ENCODE measurements around the gene LSG1. TPM values are rescaled to one million over a fixed set of nuclear protein-coding genes. Genes with fewer than 3 reads are reported as not detected.

The LSG1 gene
- total RNA-seq, 6 donors from 2014 or later, result 21.6 to 42.6 (median 34.7) TPM

DNA sequence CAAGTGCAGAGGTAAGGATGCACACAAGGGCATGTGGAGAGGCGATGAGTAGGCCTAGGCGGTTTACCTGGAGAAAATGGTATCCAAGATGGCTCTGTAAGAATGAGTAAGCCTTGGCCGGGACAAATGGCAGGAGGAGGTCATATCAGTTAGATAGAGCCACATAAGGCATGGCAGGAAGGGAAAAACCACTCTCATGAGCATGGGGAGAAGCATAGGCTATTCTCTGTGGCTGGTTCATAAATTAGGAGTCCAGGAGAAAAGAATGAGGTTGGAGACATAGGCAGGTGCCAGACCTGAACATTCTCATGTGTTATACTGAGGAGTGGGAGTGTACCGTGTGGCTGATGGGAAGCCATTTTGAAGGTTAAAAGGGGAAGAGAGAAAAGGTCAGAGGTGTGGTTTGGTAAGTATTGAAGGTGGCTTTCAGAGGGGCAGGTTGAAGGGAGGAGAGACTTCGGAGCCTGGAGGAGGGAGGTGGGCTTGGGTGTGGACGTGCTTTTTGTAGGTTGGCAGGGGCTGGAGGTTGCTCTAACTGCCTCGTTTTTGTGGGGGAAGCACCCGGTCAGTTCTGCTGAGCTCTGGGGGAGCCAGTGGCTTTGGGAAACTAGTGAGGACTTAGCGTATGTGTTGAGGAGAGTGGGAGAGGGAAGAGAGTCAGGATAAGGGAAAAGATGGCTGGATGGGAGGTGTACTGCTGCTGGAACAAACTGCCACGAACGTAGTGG, 9.1 kb upstream of the LSG1 start:
- no peak for DNase-seq
- 73 to 86% methylated on average over 11 of the region's 11 CpGs for whole genome bisulfite sequencing, 2 donors
- ATAC-seq (ENCODE audit: low FRiP score in 2 of 2), result no peak
- peaks cover 13 to 21% (median 18%) of the 10 kb centered on the region in 4 donors for H3K4me1 ChIP-seq
- no peaks in the 10 kb centered on the region for H3K36me3 ChIP-seq
- H3K27ac ChIP-seq, result no peak overlapping the region
- TF ChIP-seq POLR2AphosphoS5 (IDR thresholded peaks at IDR 0.05) (no peak), EP300 (IDR thresholded peaks at IDR 0.05) (no peak), POLR2A (IDR thresholded peaks at IDR 0.05) (no peak)
- TF ChIP-seq, protein P1, sequence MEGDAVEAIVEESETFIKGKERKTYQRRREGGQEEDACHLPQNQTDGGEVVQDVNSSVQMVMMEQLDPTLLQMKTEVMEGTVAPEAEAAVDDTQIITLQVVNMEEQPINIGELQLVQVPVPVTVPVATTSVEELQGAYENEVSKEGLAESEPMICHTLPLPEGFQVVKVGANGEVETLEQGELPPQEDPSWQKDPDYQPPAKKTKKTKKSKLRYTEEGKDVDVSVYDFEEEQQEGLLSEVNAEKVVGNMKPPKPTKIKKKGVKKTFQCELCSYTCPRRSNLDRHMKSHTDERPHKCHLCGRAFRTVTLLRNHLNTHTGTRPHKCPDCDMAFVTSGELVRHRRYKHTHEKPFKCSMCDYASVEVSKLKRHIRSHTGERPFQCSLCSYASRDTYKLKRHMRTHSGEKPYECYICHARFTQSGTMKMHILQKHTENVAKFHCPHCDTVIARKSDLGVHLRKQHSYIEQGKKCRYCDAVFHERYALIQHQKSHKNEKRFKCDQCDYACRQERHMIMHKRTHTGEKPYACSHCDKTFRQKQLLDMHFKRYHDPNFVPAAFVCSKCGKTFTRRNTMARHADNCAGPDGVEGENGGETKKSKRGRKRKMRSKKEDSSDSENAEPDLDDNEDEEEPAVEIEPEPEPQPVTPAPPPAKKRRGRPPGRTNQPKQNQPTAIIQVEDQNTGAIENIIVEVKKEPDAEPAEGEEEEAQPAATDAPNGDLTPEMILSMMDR (IDR thresholded peaks at IDR 0.05), result no peak
- no peaks in the 10 kb centered on the region for H3K27me3 ChIP-seq
- H3K4me3 ChIP-seq, result no peak overlapping the region
- no peaks in the 10 kb centered on the region for H3K9me3 ChIP-seq

DNA sequence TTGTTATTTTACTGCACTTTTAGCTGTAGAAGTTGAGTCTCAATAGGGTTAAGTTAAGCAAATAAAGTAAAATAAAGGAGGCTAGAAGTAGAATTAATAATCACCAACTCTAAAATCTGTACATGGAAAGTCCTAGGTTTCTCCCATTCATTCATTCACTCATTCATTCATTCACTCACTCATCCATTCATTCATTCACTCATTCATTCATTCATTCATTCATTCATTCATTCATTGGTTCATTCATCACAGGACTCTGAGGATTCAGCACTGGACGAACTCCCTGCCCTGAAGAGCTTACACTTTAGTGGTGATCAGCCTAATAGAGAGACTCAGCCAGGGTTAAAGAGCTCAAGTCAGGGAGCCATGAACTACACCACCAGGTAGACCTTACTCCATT, 4.5 kb upstream of the LSG1 start:
- DNase-seq, result no peak
- Histone ChIP-seq H3K9me3 (no peaks in the 10 kb centered on the region), H3K36me3 (no peaks in the 10 kb centered on the region), H3K27me3 (no peaks in the 10 kb centered on the region), H3K4me1 (peaks cover 0 to 6% (median 5%) of the 10 kb centered on the region in 4 donors), H3K27ac (no peak overlapping the region), H3K4me3 (no peak overlapping the region)
- WGBS, 2 donors, result 89 to 100% methylated on average over 1 of the region's 1 CpG
- no peak for ATAC-seq (ENCODE audit: low FRiP score in 2 of 2)
- TF ChIP-seq, protein P1 (IDR thresholded peaks at IDR 0.05), result no peak
- TF ChIP-seq EP300 (IDR thresholded peaks at IDR 0.05) (no peak), POLR2AphosphoS5 (IDR thresholded peaks at IDR 0.05) (no peak), POLR2A (IDR thresholded peaks at IDR 0.05) (no peak)

DNA sequence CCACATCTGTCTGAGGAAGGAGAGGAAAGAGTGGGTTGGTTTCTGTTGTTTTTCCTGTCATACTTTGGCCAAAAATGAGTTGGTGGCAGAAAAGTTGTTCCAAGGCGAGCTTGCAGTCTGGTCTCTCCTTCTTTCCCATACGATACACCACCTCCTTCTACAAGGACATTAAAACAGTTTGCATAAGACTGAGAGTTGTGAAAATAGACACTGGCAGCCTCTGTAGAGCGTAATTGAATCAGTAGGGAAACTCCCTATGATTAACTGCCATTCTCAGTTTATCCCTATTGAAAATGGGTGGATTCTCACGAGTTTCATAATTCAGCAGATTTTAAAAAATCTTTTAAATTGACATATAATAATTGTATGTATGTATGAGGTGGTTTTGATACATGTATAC, 3.7 kb upstream of the LSG1 start:
- 54 to 65% methylated on average over 4 of the region's 4 CpGs for WGBS, 2 donors
- ATAC-seq (ENCODE audit: low FRiP score in 2 of 2), result no peak
- H3K27ac ChIP-seq, result no peak overlapping the region
- no peaks in the 10 kb centered on the region for H3K27me3 ChIP-seq
- no peak overlapping the region for H3K4me3 ChIP-seq
- H3K9me3 ChIP-seq, result no peaks in the 10 kb centered on the region
- DNase-seq, result no peak
- no peak for TF ChIP-seq POLR2AphosphoS5 (IDR thresholded peaks at IDR 0.05)
- H3K4me1 ChIP-seq, result peaks cover 7 to 13% (median 13%) of the 10 kb centered on the region in 4 donors
- H3K36me3 ChIP-seq, result no peaks in the 10 kb centered on the region

DNA sequence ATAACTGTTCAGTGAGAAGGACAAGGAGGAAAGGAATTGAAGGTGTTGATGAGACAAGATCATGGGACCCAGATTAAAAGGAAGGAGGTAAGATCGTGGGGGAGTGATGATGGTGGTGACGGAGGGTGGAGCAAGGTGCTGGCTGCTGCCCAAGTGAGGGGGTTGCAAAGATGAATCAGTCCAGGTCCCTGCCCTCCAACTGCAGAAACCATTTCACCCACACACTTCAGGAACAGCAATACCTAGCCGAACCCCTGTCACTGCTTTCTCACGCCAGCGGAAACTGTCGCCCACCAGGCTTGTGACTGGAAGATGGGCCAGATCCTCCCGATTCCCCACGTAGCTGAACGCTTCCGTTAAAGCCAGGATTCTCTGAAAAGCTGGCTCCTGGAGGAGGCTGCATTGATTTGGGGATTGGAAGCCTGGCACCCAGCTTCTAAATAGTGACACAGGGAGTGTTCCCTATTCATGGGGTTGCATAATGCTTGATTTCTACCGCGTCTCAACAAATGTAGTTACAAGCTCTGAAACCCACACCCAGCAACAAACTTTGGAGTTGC, 3.2 kb upstream of the LSG1 start:
- Histone ChIP-seq H3K27me3 (no peaks in the 10 kb centered on the region), H3K36me3 (no peaks in the 10 kb centered on the region), H3K27ac (no peak overlapping the region), H3K4me3 (no peak overlapping the region), H3K4me1 (peaks cover 12 to 18% (median 17%) of the 10 kb centered on the region in 4 donors), H3K9me3 (no peaks in the 10 kb centered on the region)
- ATAC-seq (ENCODE audit: low FRiP score in 2 of 2), result no peak
- no peak for DNase-seq
- WGBS, 2 donors, result 50 to 65% methylated on average over 9 to 12 of the region's 12 CpGs
- TF ChIP-seq, protein P1 (IDR thresholded peaks at IDR 0.05), result no peak
- TF ChIP-seq POLR2AphosphoS5 (IDR thresholded peaks at IDR 0.05) (no peak), POLR2A (IDR thresholded peaks at IDR 0.05) (no peak), EP300 (IDR thresholded peaks at IDR 0.05) (no peak)

DNA sequence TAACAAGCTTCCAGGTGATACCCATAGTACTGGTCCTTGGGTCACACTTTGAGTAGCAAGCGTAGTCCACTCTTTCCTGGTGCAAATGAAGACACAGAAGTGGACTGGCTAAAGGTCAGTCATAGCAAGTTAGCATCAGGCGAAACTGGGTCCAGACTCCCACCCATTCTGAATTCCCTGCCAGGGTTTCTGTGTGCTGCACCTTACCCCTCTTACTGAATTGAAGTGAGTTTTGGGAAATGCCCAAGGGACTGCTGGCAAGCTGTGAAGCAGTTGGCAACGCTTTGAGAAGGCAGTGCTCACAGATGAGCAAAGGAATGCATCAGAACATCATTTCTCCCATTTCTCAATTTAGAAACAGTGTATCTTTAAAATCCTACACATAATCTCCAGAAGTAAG, 1.8 kb upstream of the LSG1 start:
- Histone ChIP-seq H3K36me3 (peaks cover 0 to 12% (median 0%) of the 10 kb centered on the region in 4 donors), H3K27ac (no peak overlapping the region), H3K9me3 (no peaks in the 10 kb centered on the region), H3K4me3 (no peak overlapping the region), H3K27me3 (no peaks in the 10 kb centered on the region), H3K4me1 (peaks cover 12 to 20% (median 17%) of the 10 kb centered on the region in 4 donors)
- 85 to 90% methylated on average over 3 of the region's 3 CpGs for WGBS, 2 donors
- TF ChIP-seq, protein P1 (IDR thresholded peaks at IDR 0.05), result no peak
- TF ChIP-seq POLR2A (IDR thresholded peaks at IDR 0.05) (no peak), POLR2AphosphoS5 (IDR thresholded peaks at IDR 0.05) (no peak), EP300 (IDR thresholded peaks at IDR 0.05) (no peak)
- ATAC-seq (ENCODE audit: low FRiP score in 2 of 2) (no peak), DNase-seq (no peak)

Data from upper lobe of left lung (tissue), 6 donors.